Astrocyte of the hippocampus (primary cell): ENCODE measurements around the gene MRPL36.
"Not testable (repeated sequence)": the region's sequence is repeated elsewhere in the genome, so short reads cannot be mapped to it uniquely, and the experiment has no call there.

Experiments used
- DNase-seq: peaks from one replicate; pipeline ENCODE4 v3.0.0; 2011; ENCODE audit warnings: low read depth, low spot score

MRPL36 gene

GRCh38 chr5:1815071-1815786 is 15.6 kb upstream of the MRPL36 start:
- no peak for DNase-seq

GRCh38 chr5:1814183-1815020 is 14.8 kb upstream of the MRPL36 start:
- DNase-seq = no peak

- no peak for DNase-seq
These were observed 11.0 kb upstream of the MRPL36 start for GRCh38 chr5:1810581-1811101.

- DNase-seq = no peak
These were observed 9.9 kb upstream of the MRPL36 start for GRCh38 chr5:1809416-1810035.

GRCh38 chr5:1808439-1808838 is 8.8 kb upstream of the MRPL36 start:
- DNase-seq = peak; percentile 87

- DNase-seq = no peak
These were observed 8.0 kb upstream of the MRPL36 start for GRCh38 chr5:1807451-1808185.

- DNase-seq = no peak
These were observed 7.3 kb upstream of the MRPL36 start for GRCh38 chr5:1806974-1807373.

- DNase-seq = no peak
These were observed 6.6 kb upstream of the MRPL36 start for GRCh38 chr5:1806199-1806598.

GRCh38 chr5:1805736-1806135 is 6.1 kb upstream of the MRPL36 start:
- no peak for DNase-seq

- DNase-seq = no peak
These were observed 5.7 kb upstream of the MRPL36 start for GRCh38 chr5:1805326-1805725.

- no peak for DNase-seq
These were observed 4.5 kb upstream of the MRPL36 start for GRCh38 chr5:1804001-1804690.

- DNase-seq = no peak
These were observed 3.6 kb upstream of the MRPL36 start for GRCh38 chr5:1803192-1803591.

GRCh38 chr5:1801967-1802295 is 2.3 kb upstream of the MRPL36 start:
- peak; percentile 32 for DNase-seq

- DNase-seq = peak; percentile 81
These were observed 1.8 kb upstream of the MRPL36 start, which contains the start of gene NDUFS6 for GRCh38 chr5:1801222-1801966. Gene NDUFS6 (plus strand): TSS chr5:1801407. CDS start chr5:1801418, 11 bp downstream.

GRCh38 chr5:1800472-1801221 is 1.0 kb upstream of the MRPL36 start:
- peak; percentile 49 for DNase-seq

GRCh38 chr5:1799110-1799601 is 481 bp downstream of the MRPL36 start:
- peak; percentile 41 for DNase-seq

- DNase-seq = not testable (repeated sequence)
These were observed 1.0 kb downstream of the MRPL36 start for GRCh38 chr5:1798589-1798988.

- no peak for DNase-seq
These were observed 1.8 kb downstream of the MRPL36 start for GRCh38 chr5:1797855-1798254.

GRCh38 chr5:1797103-1797800 is 2.4 kb downstream of the MRPL36 start:
- DNase-seq = no peak
